ENCODE measurements around the gene C10orf62.
A peak's percentile ranks its signal among the peaks of the same experiment; 100 is the strongest.

Gene C10orf62

DNA sequence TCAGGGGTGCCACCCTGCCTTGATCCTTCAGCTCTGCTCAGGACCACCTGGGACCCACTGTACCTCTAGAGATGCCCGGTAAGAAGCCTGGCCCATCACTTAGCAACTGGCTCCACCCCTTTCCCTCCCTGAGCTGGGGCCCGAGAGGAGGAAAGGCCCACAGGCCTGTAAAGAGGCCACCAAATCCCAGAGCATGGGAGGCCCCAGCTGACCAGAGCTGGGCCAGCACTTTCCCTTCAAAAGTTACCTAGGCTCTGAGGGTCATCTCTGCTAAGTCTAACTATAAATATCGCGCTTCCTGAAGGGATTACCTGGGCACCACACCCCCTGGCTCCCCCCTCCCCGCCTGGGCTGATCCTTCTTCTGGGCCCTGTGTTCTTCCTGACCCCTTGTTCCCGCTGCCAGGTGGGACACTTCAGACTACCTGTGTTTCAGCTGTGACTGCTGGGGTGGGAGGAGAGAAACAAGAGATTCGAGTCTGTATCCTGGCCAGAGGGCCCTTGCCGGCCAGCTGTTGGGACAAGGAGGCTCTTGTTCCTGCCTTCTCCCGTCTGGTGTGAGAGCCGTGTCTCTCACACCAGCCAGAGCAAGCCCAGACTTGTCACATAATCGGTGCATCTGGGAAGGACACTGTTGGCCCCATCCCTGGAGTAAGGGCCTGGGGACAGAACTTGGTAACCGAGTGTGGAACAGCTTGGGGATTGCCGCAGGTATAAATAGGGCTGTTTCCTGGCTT is 39.8 kb upstream of the C10orf62 start (continued):
- TF ChIP-seq ZNF211 (tag by site-specific recombination; IDR thresholded peaks at IDR 0.05; ENCODE audit: low read depth) = no peak
- TF ChIP-seq PRDM6 (tag by site-specific recombination; IDR thresholded peaks at IDR 0.05) = no peak
- TF ChIP-seq IKZF3 (tag by site-specific recombination; IDR thresholded peaks at IDR 0.05) = peak; percentile 47; the same call in 1 of the 2 replicates
- no peak for TF ChIP-seq ZNF473 (tag by site-specific recombination; IDR thresholded peaks at IDR 0.05)
- TF ChIP-seq ZNF791 (tag by site-specific recombination; IDR thresholded peaks at IDR 0.05) = no peak
- TF ChIP-seq ZNF416 (tag by site-specific recombination; IDR thresholded peaks at IDR 0.05) = no peak
- TF ChIP-seq, protein P1, sequence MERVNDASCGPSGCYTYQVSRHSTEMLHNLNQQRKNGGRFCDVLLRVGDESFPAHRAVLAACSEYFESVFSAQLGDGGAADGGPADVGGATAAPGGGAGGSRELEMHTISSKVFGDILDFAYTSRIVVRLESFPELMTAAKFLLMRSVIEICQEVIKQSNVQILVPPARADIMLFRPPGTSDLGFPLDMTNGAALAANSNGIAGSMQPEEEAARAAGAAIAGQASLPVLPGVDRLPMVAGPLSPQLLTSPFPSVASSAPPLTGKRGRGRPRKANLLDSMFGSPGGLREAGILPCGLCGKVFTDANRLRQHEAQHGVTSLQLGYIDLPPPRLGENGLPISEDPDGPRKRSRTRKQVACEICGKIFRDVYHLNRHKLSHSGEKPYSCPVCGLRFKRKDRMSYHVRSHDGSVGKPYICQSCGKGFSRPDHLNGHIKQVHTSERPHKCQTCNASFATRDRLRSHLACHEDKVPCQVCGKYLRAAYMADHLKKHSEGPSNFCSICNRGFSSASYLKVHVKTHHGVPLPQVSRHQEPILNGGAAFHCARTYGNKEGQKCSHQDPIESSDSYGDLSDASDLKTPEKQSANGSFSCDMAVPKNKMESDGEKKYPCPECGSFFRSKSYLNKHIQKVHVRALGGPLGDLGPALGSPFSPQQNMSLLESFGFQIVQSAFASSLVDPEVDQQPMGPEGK (tag by site-specific recombination; IDR thresholded peaks at IDR 0.05) = peak; percentile 51
- no peak for TF ChIP-seq ZNF354C (tag by site-specific recombination; IDR thresholded peaks at IDR 0.05; ENCODE audit: borderline replicate concordance, low read depth)
- no peak for TF ChIP-seq ZNF529 (tag by site-specific recombination; IDR thresholded peaks at IDR 0.05; ENCODE audit: insufficient replicate concordance)
- TF ChIP-seq ZFHX2 (tag by site-specific recombination; conservative IDR thresholded peaks at IDR 0.05) = no peak
- TF ChIP-seq TCF7L2 (IDR thresholded peaks at IDR 0.05; ENCODE audit: borderline replicate concordance, low read depth, low read length) = no peak
- no peak for TF ChIP-seq ZSCAN5A (tag by site-specific recombination; IDR thresholded peaks at IDR 0.05)
- no peak for TF ChIP-seq ZNF48 (tag by site-specific recombination; IDR thresholded peaks at IDR 0.05)
- 0 out of 2 replicates have a peak, but pooled peaks have one; percentile 22 for TF ChIP-seq ZNF692 (tag by site-specific recombination; IDR thresholded peaks at IDR 0.05)
- no peak for TF ChIP-seq ZNF280D (tag by site-specific recombination; IDR thresholded peaks at IDR 0.05)
- TF ChIP-seq, protein P2, sequence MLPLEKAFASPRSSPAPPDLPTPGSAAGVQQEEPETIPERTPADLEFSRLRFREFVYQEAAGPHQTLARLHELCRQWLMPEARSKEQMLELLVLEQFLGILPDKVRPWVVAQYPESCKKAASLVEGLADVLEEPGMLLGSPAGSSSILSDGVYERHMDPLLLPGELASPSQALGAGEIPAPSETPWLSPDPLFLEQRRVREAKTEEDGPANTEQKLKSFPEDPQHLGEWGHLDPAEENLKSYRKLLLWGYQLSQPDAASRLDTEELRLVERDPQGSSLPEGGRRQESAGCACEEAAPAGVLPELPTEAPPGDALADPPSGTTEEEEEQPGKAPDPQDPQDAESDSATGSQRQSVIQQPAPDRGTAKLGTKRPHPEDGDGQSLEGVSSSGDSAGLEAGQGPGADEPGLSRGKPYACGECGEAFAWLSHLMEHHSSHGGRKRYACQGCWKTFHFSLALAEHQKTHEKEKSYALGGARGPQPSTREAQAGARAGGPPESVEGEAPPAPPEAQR (tag by site-specific recombination; IDR thresholded peaks at IDR 0.05) = 0 out of 2 replicates have a peak, but pooled peaks have one; percentile 41
- peak; percentile 52 for TF ChIP-seq ZNF366 (tag by site-specific recombination; conservative IDR thresholded peaks at IDR 0.05)
- TF ChIP-seq, protein P3, sequence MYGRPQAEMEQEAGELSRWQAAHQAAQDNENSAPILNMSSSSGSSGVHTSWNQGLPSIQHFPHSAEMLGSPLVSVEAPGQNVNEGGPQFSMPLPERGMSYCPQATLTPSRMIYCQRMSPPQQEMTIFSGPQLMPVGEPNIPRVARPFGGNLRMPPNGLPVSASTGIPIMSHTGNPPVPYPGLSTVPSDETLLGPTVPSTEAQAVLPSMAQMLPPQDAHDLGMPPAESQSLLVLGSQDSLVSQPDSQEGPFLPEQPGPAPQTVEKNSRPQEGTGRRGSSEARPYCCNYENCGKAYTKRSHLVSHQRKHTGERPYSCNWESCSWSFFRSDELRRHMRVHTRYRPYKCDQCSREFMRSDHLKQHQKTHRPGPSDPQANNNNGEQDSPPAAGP (tag by site-specific recombination; IDR thresholded peaks at IDR 0.05) = peak; percentile 43; the same call in 1 of the 2 replicates
- TF ChIP-seq WT1 (tag by site-specific recombination; IDR thresholded peaks at IDR 0.05) = 0 out of 2 replicates have a peak, but pooled peaks have one; percentile 10
- TF ChIP-seq TRIM28 (IDR thresholded peaks at IDR 0.05; ENCODE audit: borderline replicate concordance, low read length) = peak; percentile 66; the same call in 1 of the 2 replicates
- no peak for TF ChIP-seq ZNF530 (tag by site-specific recombination; IDR thresholded peaks at IDR 0.05; ENCODE audit: low read depth)
- TF ChIP-seq, protein P4, sequence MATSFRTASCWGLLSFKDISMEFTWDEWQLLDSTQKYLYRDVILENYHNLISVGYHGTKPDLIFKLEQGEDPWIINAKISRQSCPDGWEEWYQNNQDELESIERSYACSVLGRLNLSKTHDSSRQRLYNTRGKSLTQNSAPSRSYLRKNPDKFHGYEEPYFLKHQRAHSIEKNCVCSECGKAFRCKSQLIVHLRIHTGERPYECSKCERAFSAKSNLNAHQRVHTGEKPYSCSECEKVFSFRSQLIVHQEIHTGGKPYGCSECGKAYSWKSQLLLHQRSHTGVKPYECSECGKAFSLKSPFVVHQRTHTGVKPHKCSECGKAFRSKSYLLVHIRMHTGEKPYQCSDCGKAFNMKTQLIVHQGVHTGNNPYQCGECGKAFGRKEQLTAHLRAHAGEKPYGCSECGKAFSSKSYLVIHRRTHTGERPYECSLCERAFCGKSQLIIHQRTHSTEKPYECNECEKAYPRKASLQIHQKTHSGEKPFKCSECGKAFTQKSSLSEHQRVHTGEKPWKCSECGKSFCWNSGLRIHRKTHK (tag by site-specific recombination; IDR thresholded peaks at IDR 0.05) = no peak
- no peak for TF ChIP-seq KLF1 (tag by site-specific recombination; IDR thresholded peaks at IDR 0.05)
- TF ChIP-seq ZNF324 (tag by site-specific recombination; IDR thresholded peaks at IDR 0.05) = peak; percentile 48; the same call in 1 of the 2 replicates
- no peak for TF ChIP-seq ZNF10 (tag by site-specific recombination; IDR thresholded peaks at IDR 0.05)

Measured in HEK293 (cell line).